GM18519 (cell line): ENCODE measurements around the gene CNOT6.
"Not testable (repeated sequence)": the region's sequence is repeated elsewhere in the genome, so short reads cannot be mapped to it uniquely, and the experiment has no call there.

Experiments used
- ATAC-seq: cut with Tn5 transposase; IDR thresholded peaks from one replicate; pipeline ENCODE4 v1.9.1; 2021; ENCODE audit warnings: mild to moderate bottlenecking, moderate library complexity; ENCODE audit not compliant: unreplicated experiment, low FRiP score

The CNOT6 gene

GRCh38 chr5:180470966-180471582 lies 23.1 kb upstream of the CNOT6 start:
- no peak for ATAC-seq

- no peak for ATAC-seq
Measured at GRCh38 chr5:180471866-180472265, 22.3 kb upstream of the CNOT6 start.

- ATAC-seq: no peak
Measured at GRCh38 chr5:180472269-180472668, 21.9 kb upstream of the CNOT6 start.

GRCh38 chr5:180473386-180473785 lies 20.8 kb upstream of the CNOT6 start:
- not testable (repeated sequence) for ATAC-seq

GRCh38 chr5:180474569-180474968 lies 19.6 kb upstream of the CNOT6 start:
- no peak for ATAC-seq

- ATAC-seq: not testable (repeated sequence)
Measured at GRCh38 chr5:180475969-180476524, 18.1 kb upstream of the CNOT6 start.

- ATAC-seq: no peak
Measured at GRCh38 chr5:180484813-180485212, 9.4 kb upstream of the CNOT6 start.

- no peak for ATAC-seq
Measured at GRCh38 chr5:180486636-180487149, 7.5 kb upstream of the CNOT6 start.

GRCh38 chr5:180487556-180487955 lies 6.6 kb upstream of the CNOT6 start:
- ATAC-seq: no peak

GRCh38 chr5:180491496-180491895 lies 2.7 kb upstream of the CNOT6 start:
- no peak for ATAC-seq

- ATAC-seq: no peak
Measured at GRCh38 chr5:180492226-180492903, 1.8 kb upstream of the CNOT6 start.

GRCh38 chr5:180494510-180495181 lies 467 bp downstream of the CNOT6 start:
- ATAC-seq: peak; percentile 26

GRCh38 chr5:180495292-180495691 lies 1.1 kb downstream of the CNOT6 start:
- ATAC-seq: no peak

GRCh38 chr5:180495991-180496741 lies 2.0 kb downstream of the CNOT6 start:
- no peak for ATAC-seq

- not testable (repeated sequence) for ATAC-seq
Measured at GRCh38 chr5:180496806-180497205, 2.6 kb downstream of the CNOT6 start.

- ATAC-seq: not testable (repeated sequence)
Measured at GRCh38 chr5:180497865-180498264, 3.7 kb downstream of the CNOT6 start.

GRCh38 chr5:180498378-180498777 lies 4.2 kb downstream of the CNOT6 start:
- ATAC-seq: no peak

- no peak for ATAC-seq
Measured at GRCh38 chr5:180499684-180500083, 5.5 kb downstream of the CNOT6 start.

GRCh38 chr5:180500300-180500699 lies 6.1 kb downstream of the CNOT6 start:
- not testable (repeated sequence) for ATAC-seq

GRCh38 chr5:180507661-180508060 lies 13.5 kb downstream of the CNOT6 start:
- ATAC-seq: no peak
